K562 (cell line): Measurements from ENCODE around the gene CCDC187. TPM values are rescaled to one million over a fixed set of nuclear protein-coding genes. Genes with fewer than 3 reads are reported as not detected.

Experiments used
- ATAC-seq: fragments of 200-7000 bp; cut with Tn5 transposase; 3 replicates; pipeline ENCODE4 v1.9.1; 2020; ENCODE audit warnings: moderate library complexity
- BruUV-seq: library from RNA; stranded (reverse); fragments of 400-500 nt; replicated peaks from 2 replicates; lab custom pipeline; 2021; lab: Mats Ljungman, UMichigan
- CTCF ChIA-PET: fragments of 300-600 bp; formaldehyde crosslinking; extraction: SDS; loops from one replicate; lab custom pipeline; 2021; ENCODE audit warnings: low intra/inter-chr PET ratio; lab: Yijun Ruan, JAX
- POLR2A ChIA-PET: fragments of 300-600, 350-650 bp; sonication (Branson Sonifier 250); formaldehyde crosslinking; extraction: SDS; loops from one replicate; lab custom pipeline; 2021; ENCODE audit warnings: antibody characterized with exemption, inconsistent platforms; lab: Yijun Ruan, JAX
- DNase-seq, 4 experiments: peaks; one replicate each; pipeline versions ENCODE4 v3.0.0 to v3.0.0-alpha.2; 2011 to 2018; ENCODE audit warnings: low spot score in 3 of 4, mixed read lengths in 3 of 4; ENCODE audit errors: extremely low read depth in 1 of 4
- FAIRE-seq: peaks from 2 replicates; lab custom pipeline; 2011; peaks lifted over from hg19 to GRCh38; lab: Jason Lieb, UNC
- H2AFZ ChIP-seq: 2 replicates; pipeline ENCODE4 v1.6.0; 2011; ENCODE audit warnings: low read depth, low read length, control low read depth, inconsistent platforms
- H3K27ac ChIP-seq: fragments of 200-600 bp; 3 replicates; pipeline ENCODE4 v1.8.0; 2011; ENCODE audit warnings: low read depth, mild to moderate bottlenecking, control low read depth, inconsistent platforms, low read length, moderate library complexity, mixed read lengths; ENCODE audit errors: extremely low read depth
- H3K27me3 ChIP-seq, 2 experiments: fragments of 300-600 bp in 1 of 2; 2 replicates in 1 of 2; 3 replicates in 1 of 2; pipeline versions ENCODE4 v1.6.0 to v1.8.0; 2011; ENCODE audit warnings: inconsistent platforms in 2 of 2, low read length in 2 of 2, mild to moderate bottlenecking in 1 of 2, mixed read lengths in 1 of 2, moderate library complexity in 1 of 2; ENCODE audit not compliant: control insufficient read depth in 2 of 2, insufficient read depth in 2 of 2
- H3K36me3 ChIP-seq: fragments of 300-600 bp; 3 replicates; pipeline ENCODE4 v1.8.0; 2011; ENCODE audit warnings: mild to moderate bottlenecking, low read length, inconsistent platforms; ENCODE audit not compliant: control insufficient read depth, insufficient read depth
- H3K4me1 ChIP-seq, 2 experiments: fragments of 200-600 bp in 1 of 2; replicated peaks in 1 of 2; 2 replicates in 1 of 2; 3 replicates in 1 of 2; pipeline versions ENCODE4 v1.5.1 to v1.8.0; 2011; ENCODE audit warnings: inconsistent platforms in 2 of 2, low read length in 2 of 2, mild to moderate bottlenecking in 1 of 2, mixed read lengths in 1 of 2, moderate library complexity in 1 of 2; ENCODE audit not compliant: control insufficient read depth in 2 of 2, insufficient read depth in 2 of 2
- H3K4me2 ChIP-seq: 2 replicates; pipeline ENCODE4 v1.6.1; 2011; ENCODE audit warnings: low read length, control low read depth, inconsistent platforms, mixed read lengths; ENCODE audit not compliant: insufficient read depth
- H3K4me3 ChIP-seq: fragments of 200-600 bp; sonication (generic), shearing (Covaris generic); 2 replicates; pipeline ENCODE4 v1.5.1; 2016; ENCODE audit warnings: control low read depth, inconsistent platforms
- H3K79me2 ChIP-seq: fragments of 200-600 bp; 3 replicates; pipeline ENCODE4 v1.8.0; 2011; ENCODE audit warnings: low read length, inconsistent platforms; ENCODE audit not compliant: control insufficient read depth, insufficient read depth
- H3K9ac ChIP-seq, 2 experiments: 2 replicates each; pipeline versions ENCODE4 v1.6.0 to v1.6.1; 2011; ENCODE audit warnings: low read depth in 2 of 2, low read length in 2 of 2, control low read depth in 1 of 2, inconsistent platforms in 1 of 2, mild to moderate bottlenecking in 1 of 2, mixed read lengths in 1 of 2; ENCODE audit not compliant: insufficient read depth in 1 of 2
- H3K9me1 ChIP-seq: one replicate; pipeline ENCODE4 v1.6.0; 2011; ENCODE audit warnings: inconsistent platforms, mild to moderate bottlenecking, low read length, moderate library complexity; ENCODE audit not compliant: control insufficient read depth, insufficient read depth
- H3K9me3 ChIP-seq: replicated peaks from 2 replicates; pipeline ENCODE4 v1.5.1; 2011; ENCODE audit warnings: low read depth, low read length, inconsistent platforms; ENCODE audit not compliant: control insufficient read depth, insufficient read depth
- H4K20me1 ChIP-seq: replicated peaks from 2 replicates; pipeline ENCODE4 v1.6.1; 2011; ENCODE audit warnings: low read length, inconsistent platforms, mixed read lengths; ENCODE audit not compliant: control insufficient read depth, insufficient read depth
- CBX3 ChIP-seq, 2 experiments: IDR thresholded peaks; 1 replicate in 1 of 2; 2 replicates in 1 of 2; pipeline ENCODE4 v1.6.1; 2012; ENCODE audit warnings: inconsistent platforms in 2 of 2, low read length in 2 of 2, borderline replicate concordance in 1 of 2, control low read depth in 1 of 2
- NCOA1 ChIP-seq: fragments of 450-650 bp; IDR thresholded peaks from 2 replicates; pipeline ENCODE4 v1.6.1; 2016; ENCODE audit warnings: low read depth
- NCOA2 ChIP-seq, 2 experiments: fragments of 450-650 bp; IDR thresholded peaks; 2 replicates each; pipeline ENCODE4 v1.6.1; 2018; ENCODE audit warnings: mild to moderate bottlenecking in 2 of 2, moderate library complexity in 1 of 2; ENCODE audit not compliant: partially characterized antibody in 2 of 2
- TCF7L2 ChIP-seq: fragments of 150-350 bp; IDR thresholded peaks from 2 replicates; pipeline ENCODE4 v1.6.1; 2016; ENCODE audit warnings: low read depth, mild to moderate bottlenecking, low read length, moderate library complexity
- ZC3H8 ChIP-seq: fragments of 450-650 bp; IDR thresholded peaks from 2 replicates; pipeline ENCODE4 v1.6.1; 2017
- ZNF121 ChIP-seq: sonication (generic); formaldehyde crosslinking; conservative IDR thresholded peaks from 2 replicates; pipeline ENCODE4 v1.8.0; 2022; ENCODE audit warnings: missing genetic modification reagents
- ZNF282 ChIP-seq: sonication (generic); formaldehyde crosslinking; IDR thresholded peaks from 2 replicates; pipeline ENCODE4 v1.8.1; 2023; ENCODE audit warnings: missing genetic modification reagents
- ZNF318 ChIP-seq, 2 experiments: fragments of 450-650 bp; IDR thresholded peaks; 2 replicates each; pipeline ENCODE4 v1.6.1; 2016; ENCODE audit warnings: mild to moderate bottlenecking in 2 of 2, borderline replicate concordance in 1 of 2, low read depth in 1 of 2, moderate library complexity in 1 of 2
- WGBS: fragments of 100-300 bp; shearing (Covaris generic); methylation state at CpG from one replicate; pipeline ENCODE4 v1.1.6; 2016; ENCODE audit warnings: low coverage, mixed read lengths; ENCODE audit not compliant: insufficient coverage; ENCODE audit errors: missing lambda C conversion rate; 5-methylcytosine and 5-hydroxymethylcytosine counted together
- in situ Hi-C: fragments of 300-500 bp; cut with MboI; formaldehyde crosslinking; loops from 4 replicates; pipeline ENCODE4 v1.15.0; 2018; ENCODE audit warnings: inconsistent platforms, mixed read lengths
- intact Hi-C: fragments of 100-400 bp; cut with micrococcal nuclease; formaldehyde crosslinking; loops from 2 replicates; pipeline ENCODE4 v1.14.2; 2022
- polyA plus RNA-seq, 8 experiments: library from polyadenylated mRNA; depleted of rRNA in 4 of 8; stranded (reverse) in 5 of 8; unstranded in 3 of 8; fragments of >200 nt; fragmentation: Nextera tagmentation in 2 of 8; fragmentation: Illumina TruSeq in 1 of 8; extraction: Ambion mirVana in 2 of 8; extraction: Trizol in 1 of 8; gene quantifications; 2 replicates each; pipeline versions ENCODE4 v1.2.1 to v1.2.3, GENCODE V29; 2011 to 2014; ENCODE audit warnings: inconsistent platforms in 1 of 8, missing spikeins in 1 of 8
- total RNA-seq, 7 experiments: library from RNA; depleted of rRNA in 6 of 7; stranded (reverse); fragments of >200 nt in 6 of 7; fragmentation: Illumina TruSeq in 2 of 7; extraction: Trizol in 2 of 7; gene quantifications; 2 replicates each; pipeline versions ENCODE4 v1.2.1 to v1.2.3, GENCODE V29; 2011 to 2021; ENCODE audit warnings: low replicate concordance in 1 of 7

CCDC187 gene
- total and polyA plus RNA-seq, 9 of the 15 experiments (the other 6 are each of a cell fraction or from before 2014, with no cell fraction given), result not detected

GRCh38 chr9:136289651-136290507 is 14.0 kb downstream of the CCDC187 start (continued):
- no peak for TF ChIP-seq CBX3 (IDR thresholded peaks at IDR 0.05; ENCODE audit: borderline replicate concordance in 1 of 2, low read length in 2 of 2)
- no peak for TF ChIP-seq ZNF121
- no peak for TF ChIP-seq TCF7L2
- TF ChIP-seq ZNF282 (CRISPR knock-in tag), result no peak

- H3K36me3 ChIP-seq, result no peaks in the 10 kb centered on the region
- FAIRE-seq (no peak), DNase-seq (no peak), ATAC-seq (no peak)
- peaks cover 19 to 69% of the 10 kb centered on the region in 2 experiments; a peak in 4 of 5 replicates for H3K27me3 ChIP-seq
- H3K27ac ChIP-seq, result no peak overlapping the region
- no peaks in the 10 kb centered on the region for H3K9me1 ChIP-seq
- peaks cover 17% of the 10 kb centered on the region for H4K20me1 ChIP-seq
- BruUV-seq, result no TSS peak
- in situ Hi-C loops, result no loop called here
- no peaks in the 10 kb centered on the region for H3K79me2 ChIP-seq
- WGBS, result 6% methylated on average over 18 of the region's 21 CpGs
- intact Hi-C loops, result no loop called here
- H3K4me2 ChIP-seq, result no peak overlapping the region
- H2AFZ ChIP-seq, result no peak overlapping the region
- POLR2A ChIA-PET, result interaction anchor here (0.6 kb wide), 2 partner anchors 81 to 180 kb away, joined by 3 read pairs; no protein-coding TSS in a partner anchor
- peaks cover 2% of the 10 kb centered on the region; the same call in 1 of the 2 replicates for H3K9me3 ChIP-seq
- no peak overlapping the region for H3K4me3 ChIP-seq
- CTCF ChIA-PET, result no interaction called here
- H3K4me1 ChIP-seq, result peaks cover 0 to 71% of the 10 kb centered on the region in 2 experiments; a peak in 2 of 5 replicates
- no peak overlapping the region for H3K9ac ChIP-seq
- TF ChIP-seq ZNF318 (IDR thresholded peaks at IDR 0.05; ENCODE audit: borderline replicate concordance in 1 of 2, low read depth in 1 of 2) (no peak), NCOA1 (no peak), ZC3H8 (no peak), NCOA2 (IDR thresholded peaks at IDR 0.05; ENCODE audit: partially characterized antibody in 2 of 2) (no peak)
Measured at GRCh38 chr9:136287960-136288753, 15.7 kb downstream of the CCDC187 start.
